GM19099 (cell line): ENCODE measurements around the gene SHROOM3.

Experiments
- POLR2A ChIP-seq: IDR thresholded peaks from 3 replicates; pipeline ENCODE4 v1.6.1; 2011; ENCODE audit warnings: low read depth; ENCODE audit not compliant: insufficient read length; ENCODE audit errors: extremely low read depth

Gene SHROOM3

DNA sequence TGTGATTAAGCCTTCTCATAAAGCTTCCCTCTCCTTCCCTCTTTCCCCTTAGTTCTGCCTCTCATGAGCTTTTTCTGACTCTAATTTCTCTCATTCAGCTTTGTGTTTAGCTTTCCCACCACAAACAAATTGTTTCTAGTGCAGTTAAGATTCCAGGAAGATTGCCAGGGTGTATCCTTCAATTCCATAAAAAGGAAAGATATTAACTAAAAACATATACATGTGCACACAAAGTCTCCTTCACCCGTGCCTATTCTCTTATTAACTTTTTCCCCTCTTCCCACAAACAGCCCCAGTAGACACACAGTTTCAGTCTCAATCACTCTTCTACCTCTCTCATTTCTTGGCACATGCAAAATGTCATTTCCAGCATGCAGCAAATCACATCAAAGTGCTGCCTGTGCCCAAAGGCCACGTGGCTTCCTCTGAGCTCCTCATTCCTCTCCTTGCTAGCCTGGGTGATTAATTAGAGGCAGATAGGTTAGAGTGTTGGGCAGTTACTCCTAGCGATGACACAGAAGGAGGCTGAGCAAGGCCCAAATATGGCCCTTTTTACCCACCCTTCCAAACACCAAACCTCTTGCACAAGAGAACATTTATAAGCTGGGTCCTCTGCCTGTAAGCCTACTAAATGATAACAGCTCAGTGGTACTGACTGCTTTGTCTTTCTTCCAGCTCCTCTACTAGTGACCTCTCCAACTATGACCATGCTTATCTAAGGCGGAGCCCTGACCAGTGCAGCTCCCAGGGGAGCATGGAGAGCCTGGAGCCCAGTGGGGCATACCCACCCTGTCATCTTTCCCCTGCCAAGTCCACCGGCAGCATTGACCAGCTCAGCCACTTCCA lies 303.3 kb downstream of the SHROOM3 start:
- no peak for TF ChIP-seq POLR2A

DNA sequence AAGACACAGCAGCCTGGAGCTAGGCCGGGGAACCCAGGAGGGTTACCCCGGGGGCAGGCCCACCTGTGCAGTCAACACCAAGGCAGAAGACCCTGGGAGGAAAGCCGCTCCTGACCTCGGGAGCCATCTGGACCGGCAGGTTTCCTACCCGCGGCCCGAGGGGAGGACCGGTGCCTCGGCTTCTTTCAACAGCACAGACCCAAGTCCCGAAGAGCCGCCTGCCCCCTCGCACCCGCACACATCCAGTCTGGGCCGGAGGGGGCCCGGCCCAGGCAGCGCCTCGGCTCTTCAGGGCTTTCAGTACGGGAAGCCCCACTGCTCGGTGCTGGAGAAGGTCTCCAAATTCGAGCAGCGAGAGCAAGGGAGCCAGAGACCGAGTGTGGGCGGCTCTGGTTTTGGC lies 305.2 kb downstream of the SHROOM3 start:
- TF ChIP-seq POLR2A = no peak

- TF ChIP-seq POLR2A = no peak
Observed at GRCh38 chr4:76740866-76741662, 306.0 kb downstream of the SHROOM3 start.

GRCh38 chr4:76741663-76742020 lies 306.6 kb downstream of the SHROOM3 start:
- no peak for TF ChIP-seq POLR2A

- TF ChIP-seq POLR2A = no peak
Observed at GRCh38 chr4:76744241-76744921, 309.4 kb downstream of the SHROOM3 start.

DNA sequence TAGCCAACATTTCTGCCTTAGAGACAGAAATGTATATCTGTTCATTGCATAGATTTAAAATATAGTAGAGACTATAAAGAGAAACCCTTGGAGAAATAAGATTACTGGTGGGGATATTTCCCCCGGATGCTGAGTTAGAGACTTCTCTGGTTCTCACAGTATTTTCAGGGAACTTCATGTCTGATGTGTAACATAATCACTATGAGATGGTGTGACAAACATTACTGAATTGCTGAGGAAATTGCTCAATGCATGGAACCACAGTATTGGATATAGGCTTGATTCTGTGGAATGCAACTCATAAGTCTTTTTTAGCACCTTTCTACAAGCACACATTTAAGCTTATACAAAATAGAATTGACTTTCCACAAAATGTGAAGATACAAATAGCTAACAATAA lies 310.2 kb downstream of the SHROOM3 start:
- TF ChIP-seq POLR2A = no peak

DNA sequence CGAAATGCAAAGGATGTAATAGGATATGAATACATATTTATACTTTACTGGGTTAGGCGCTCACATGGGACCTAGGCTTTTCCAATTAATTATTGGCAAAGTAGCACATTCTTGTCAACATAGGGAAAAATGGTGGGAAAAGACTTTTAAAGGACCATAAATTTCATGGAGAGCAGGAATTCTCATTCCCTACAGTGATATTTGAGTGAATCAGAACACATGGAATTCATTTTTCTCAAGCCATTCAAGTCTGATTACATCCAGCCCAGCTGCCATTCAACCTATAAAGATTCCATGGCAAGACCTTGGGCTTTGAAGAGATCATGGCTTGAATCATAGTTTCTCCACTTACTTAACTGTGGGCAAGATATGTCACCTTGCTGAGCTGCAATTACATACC lies 312.5 kb downstream of the SHROOM3 start:
- TF ChIP-seq POLR2A = no peak

DNA sequence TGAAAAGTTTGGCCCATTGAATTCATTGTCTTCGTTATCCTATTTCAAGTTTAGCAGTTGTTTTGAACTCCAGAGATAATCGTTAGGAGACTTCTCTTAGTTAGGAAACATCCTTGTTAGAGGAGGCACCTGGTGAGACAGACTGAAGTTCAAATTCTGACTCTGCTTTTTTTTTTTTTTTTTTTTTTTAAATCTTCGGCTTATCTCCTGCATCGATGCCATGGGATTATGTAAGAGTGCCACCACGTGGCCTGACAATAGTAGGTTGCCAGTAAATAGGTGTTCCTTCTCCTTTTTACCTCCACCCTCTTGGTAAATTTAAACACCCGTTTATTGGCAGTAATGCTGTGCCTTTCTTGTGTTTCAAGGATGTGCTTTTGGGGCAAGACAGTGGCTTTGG lies 313.6 kb downstream of the SHROOM3 start:
- no peak for TF ChIP-seq POLR2A

- no peak for TF ChIP-seq POLR2A
Observed at GRCh38 chr4:76749355-76749754, 314.3 kb downstream of the SHROOM3 start.

GRCh38 chr4:76750716-76751115 lies 315.7 kb downstream of the SHROOM3 start:
- TF ChIP-seq POLR2A = no peak

- no peak for TF ChIP-seq POLR2A
Observed at GRCh38 chr4:76751612-76752343, 316.7 kb downstream of the SHROOM3 start.

GRCh38 chr4:76752861-76753501 lies 318.0 kb downstream of the SHROOM3 start:
- no peak for TF ChIP-seq POLR2A

DNA sequence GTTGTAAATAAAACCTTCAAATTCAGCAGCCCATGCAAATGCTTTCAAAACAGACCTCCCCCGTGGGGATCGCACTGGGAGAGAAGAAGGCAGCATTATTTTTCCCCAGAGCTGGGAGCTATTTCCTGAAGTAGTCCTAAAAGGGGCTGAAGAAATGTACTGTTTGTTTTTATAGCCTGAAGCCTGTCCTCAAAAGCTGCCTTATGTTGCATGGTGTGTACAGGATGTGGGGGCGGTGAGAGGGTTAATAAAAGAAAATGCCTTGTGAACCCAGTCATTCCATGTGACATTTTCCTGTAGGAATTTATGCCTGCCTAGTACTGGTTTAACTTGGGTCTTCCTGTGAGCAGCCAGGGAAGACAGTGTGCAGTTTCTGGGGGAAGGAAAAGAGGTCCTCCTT lies 318.8 kb downstream of the SHROOM3 start:
- no peak for TF ChIP-seq POLR2A

DNA sequence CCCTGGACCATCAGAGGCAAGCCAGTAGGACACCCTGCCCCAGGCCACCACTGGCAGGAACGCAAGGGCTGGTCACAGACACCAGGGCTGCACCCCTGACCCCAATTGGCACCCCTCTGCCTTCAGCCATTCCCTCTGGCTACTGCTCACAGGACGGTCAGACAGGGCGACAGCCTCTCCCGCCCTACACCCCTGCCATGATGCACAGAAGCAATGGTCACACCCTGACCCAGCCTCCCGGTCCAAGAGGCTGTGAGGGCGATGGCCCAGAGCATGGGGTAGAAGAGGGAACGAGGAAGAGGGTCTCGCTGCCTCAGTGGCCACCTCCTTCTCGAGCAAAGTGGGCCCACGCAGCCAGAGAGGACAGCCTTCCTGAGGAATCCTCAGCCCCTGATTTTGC lies 319.4 kb downstream of the SHROOM3 start:
- TF ChIP-seq POLR2A = no peak
